GM21723 (cell line): Measurements from ENCODE around the gene BPIFA2.
"Not testable (repeated sequence)": the region's sequence is repeated elsewhere in the genome, so short reads cannot be mapped to it uniquely, and the experiment has no call there.

Source experiments
- ATAC-seq: cut with Tn5 transposase; IDR thresholded peaks from one replicate; pipeline ENCODE4 v1.9.1; 2021; ENCODE audit warnings: mild to moderate bottlenecking, moderate library complexity; ENCODE audit not compliant: unreplicated experiment

Gene BPIFA2

DNA sequence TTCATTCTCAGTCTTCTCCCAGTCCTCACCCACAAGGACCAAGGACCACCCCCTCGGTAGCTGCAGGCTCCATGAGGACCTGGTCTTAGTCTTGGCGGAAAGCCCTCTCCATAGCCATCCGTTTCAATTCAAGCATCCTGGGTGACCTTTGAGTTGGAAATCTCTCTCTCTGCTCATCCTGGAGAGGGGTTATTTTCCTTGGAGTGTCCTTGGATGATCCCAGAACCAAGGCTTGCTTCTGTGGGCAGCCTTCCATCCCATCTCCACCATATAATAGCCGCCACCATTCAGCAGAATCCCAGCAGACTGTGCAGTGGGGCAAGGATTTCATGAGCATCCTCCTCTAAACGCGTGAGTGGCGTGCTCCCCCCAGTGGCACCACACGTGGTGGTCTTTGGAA, at the start of gene BPIFA2:
BPIFA2 (plus strand) TSS at position 301 of the 400 bp plus-strand sequence. CDS start 987 bp downstream, outside the sequence.
- no peak for ATAC-seq

DNA sequence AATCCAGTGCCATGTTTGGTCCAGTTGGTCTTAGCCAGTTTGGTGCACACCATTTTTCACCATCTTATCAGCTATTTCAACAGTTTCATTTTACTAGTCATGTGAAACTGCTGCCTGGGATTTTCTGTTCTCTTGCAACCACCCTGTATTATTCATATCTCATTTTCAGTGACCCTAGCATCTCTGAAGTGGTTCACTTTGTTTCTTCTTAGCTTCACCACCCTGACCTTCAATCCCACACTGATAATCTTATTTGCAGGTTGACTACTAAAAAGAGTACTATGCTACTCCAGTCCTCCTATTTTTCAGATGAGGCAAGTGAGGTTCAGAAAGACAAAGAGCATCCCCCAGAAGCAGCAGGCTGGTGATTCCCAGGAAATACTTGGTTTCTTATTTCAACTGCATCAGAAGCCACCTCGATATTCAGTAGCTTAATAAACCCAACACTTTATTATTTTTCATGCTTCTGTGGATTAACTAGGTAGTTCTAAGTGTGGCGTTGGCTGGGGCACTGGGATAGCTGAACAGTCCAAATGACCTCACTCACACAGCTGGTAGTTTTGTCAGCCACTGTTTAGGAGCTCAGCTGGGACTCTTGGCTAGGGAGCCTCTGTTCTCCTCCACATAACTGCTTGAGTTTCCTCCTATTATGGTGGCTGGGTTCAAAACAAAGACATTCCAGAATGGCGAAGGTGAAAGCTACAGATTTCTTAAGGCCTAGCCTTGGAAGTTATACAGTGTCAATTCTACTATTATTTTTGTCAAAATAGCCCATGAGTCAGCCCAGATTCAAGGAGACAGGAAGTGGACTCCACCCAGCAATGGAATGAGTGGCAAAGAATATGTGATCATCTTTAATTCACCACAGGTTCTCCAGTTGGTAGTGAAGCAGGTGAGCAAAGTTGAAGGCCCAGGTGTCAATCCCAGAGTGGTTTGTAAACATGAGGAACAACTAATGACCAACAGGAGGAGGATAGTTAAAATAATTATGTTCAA, 47.9 kb upstream of the BPIFA2 start:
- no peak for ATAC-seq

DNA sequence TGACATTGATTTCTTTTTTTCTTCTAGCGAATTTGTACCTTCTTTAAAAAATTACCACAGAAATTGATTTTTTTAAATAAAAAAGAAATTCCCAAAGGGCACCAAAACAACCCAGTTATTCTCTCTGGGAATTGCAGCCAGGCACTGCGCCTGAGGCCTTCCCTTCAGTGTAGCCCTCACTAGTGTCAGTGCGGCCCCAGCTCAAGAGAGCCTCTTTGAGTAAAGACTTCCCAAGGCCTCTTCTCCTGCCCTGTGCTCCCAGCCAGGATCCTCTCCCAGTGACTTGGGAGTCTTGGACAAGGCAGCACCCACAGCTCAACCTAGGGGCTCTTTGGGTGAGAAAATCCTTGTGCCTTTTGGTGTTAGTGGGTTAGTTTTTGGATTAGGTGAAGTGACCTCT, 47.0 kb upstream of the BPIFA2 start:
- no peak for ATAC-seq

GRCh38 chr20:33122297-33122696, 45.7 kb upstream of the BPIFA2 start:
- ATAC-seq, result not testable (repeated sequence)

DNA sequence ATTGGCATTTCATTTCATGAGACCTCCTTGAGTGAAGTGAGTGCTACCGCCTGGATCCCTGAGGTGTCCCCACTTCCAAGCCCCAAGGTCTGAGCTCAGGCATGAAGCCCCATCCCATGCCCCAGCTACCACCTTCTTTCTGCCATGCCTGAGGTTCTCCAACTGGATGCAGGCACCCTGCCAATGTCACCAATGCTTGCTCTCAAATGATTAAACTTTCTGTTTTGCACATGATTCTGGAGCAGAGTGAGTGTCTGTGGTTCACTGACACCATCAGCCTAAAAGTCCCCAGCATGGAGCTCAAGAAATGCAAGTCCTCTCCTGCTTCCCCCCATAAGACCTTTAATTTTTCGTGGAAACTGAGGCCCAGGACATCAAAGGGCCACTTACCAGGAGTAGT, 43.7 kb upstream of the BPIFA2 start:
- ATAC-seq, result no peak

DNA sequence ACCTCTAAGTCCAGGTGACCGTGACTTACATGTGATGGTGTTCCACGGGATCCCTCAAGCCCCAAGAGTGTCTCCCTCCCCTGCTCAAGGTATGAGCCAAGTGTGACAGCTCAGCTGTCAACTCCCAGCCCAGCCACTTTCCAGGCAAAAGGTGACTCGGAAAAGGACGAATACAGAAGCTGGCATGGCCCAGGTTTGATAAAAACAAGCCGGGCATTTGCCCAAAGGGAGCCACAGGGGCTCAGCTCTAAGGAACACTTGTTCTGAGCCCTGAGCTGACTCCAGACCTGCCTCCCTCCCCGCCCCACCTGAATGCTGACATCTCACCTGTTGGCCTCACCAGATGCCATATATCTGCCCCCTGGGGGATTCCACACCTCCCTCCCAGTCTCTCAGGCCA, 43.0 kb upstream of the BPIFA2 start:
- ATAC-seq, result no peak

- no peak for ATAC-seq
Measured at GRCh38 chr20:33125983-33126382, 42.0 kb upstream of the BPIFA2 start.

DNA sequence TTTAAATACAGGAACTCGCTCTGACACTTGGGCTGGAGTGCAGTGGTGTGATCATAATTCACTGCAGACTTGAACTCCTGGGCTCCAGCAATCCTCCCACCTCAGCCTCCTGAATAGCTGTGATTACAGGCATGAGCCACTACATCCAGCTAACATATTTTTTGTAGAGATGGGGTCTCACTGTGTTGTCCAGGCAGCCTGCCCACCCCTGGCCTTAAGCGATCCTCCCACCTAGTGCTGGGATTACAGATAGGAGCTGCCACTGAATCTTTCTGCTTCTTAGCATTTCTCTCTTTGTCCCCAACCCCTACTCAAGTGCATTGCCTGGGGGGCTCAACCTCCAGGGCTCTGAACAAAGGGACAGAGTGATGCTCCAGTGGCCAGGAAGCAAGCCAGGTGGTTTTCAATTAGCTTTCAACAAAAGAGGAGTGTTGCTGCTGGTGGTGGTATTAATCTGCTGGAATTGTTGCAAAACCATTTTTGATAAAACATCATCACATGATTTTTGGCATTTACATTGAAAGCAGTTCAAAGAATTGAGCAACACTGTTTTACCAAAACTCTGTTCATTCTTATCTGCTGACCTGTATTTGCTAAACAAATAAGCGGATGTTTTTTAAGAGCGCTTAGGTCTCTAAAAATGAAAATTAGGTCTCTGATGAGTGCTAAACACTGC, 40.4 kb upstream of the BPIFA2 start:
- ATAC-seq, result no peak

GRCh38 chr20:33130568-33131061, 37.3 kb upstream of the BPIFA2 start:
- no peak for ATAC-seq

DNA sequence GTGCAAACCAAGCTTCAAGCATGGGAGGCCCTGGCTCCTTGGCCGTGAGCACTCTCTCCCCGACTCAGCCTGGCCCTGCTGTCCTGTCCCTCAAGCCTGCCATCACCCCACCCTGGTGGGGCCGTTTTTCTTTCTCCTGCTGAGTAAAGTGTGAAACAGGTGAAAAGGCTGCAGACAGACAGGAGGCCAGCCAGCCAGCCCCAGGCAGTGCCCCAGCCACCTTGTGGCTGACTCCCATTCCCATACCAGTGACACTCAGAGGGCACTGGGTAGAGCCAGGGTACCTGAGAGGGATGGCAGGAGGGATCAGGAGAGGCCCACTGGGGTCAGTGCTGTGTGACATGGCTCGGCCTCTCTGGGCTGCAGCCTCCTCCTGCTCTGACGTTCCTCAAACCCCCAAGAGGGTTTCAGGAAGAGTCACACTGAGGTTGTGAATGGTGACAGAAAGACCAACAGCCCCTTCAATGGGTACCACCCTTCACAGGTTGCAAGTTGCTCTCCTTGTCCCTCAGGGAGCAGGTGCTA, 35.9 kb upstream of the BPIFA2 start:
- no peak for ATAC-seq

DNA sequence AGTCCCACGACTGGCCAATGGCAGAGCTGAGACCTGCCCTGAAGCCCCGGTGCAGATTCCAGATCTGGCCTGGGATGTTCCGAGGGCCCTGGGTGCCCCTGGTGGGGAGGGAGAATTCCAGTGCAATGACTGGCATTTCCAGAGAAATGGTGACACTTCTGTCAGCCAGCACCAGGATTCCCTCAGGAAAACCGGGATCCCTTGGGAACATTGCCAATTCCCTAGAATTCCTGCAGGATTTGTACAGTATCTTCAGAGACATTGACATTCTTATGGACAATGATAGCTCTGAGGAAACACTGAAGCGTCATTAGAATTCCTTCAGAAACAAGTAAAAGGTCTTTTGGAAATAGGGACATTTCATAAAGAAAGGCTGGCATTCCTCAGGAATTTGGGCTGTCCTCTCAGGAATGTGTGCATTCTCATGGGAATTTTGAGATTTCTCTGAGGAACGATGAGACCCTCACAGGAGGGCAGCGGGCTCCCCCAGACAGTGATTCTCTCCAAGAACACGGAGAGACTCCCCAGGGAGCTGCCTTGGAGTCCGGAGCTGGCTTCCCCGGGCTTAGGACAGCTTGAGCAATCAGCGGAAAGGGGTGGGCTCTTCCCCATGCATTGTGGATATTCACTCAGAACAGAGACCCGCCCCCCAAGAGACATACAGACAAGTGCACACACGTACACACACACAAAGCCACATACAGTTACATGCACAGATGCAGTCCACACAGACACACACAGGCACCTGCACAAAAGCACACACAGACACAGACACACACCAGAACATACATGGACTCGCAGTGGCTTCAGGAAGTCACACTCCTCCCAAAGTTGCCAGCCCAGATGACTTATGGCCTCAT, 35.2 kb upstream of the BPIFA2 start:
- no peak for ATAC-seq

- no peak for ATAC-seq
Measured at GRCh38 chr20:33133373-33133941, 34.5 kb upstream of the BPIFA2 start.

- ATAC-seq, result no peak
Measured at GRCh38 chr20:33137195-33137594, 30.8 kb upstream of the BPIFA2 start.

GRCh38 chr20:33139467-33139866, 28.5 kb upstream of the BPIFA2 start:
- ATAC-seq, result no peak

GRCh38 chr20:33145521-33145920, 22.4 kb upstream of the BPIFA2 start:
- ATAC-seq, result no peak

GRCh38 chr20:33147299-33147698, 20.7 kb upstream of the BPIFA2 start:
- no peak for ATAC-seq

GRCh38 chr20:33148040-33148439, 19.9 kb upstream of the BPIFA2 start:
- no peak for ATAC-seq

DNA sequence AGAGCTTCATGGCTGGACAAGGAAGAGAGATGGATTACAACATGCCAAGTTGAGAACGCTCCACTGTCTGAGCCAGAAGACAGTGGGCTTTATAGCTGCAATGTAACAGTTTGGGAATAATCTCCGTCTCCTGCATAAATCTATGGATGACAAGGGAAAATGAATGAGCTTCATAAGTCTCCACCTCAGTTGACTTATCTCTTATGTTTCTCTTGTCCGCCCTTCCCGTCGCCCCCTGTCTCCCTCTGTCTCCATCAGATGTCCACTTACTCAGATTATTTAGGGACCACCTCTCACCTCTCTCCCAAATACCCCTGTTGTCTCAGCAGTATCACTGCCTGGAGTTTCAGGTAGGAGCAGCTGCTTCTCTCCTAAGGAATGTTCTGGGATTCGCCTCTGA, 13.7 kb upstream of the BPIFA2 start:
- no peak for ATAC-seq

- no peak for ATAC-seq
Measured at GRCh38 chr20:33158637-33159385, 9.1 kb upstream of the BPIFA2 start.

- no peak for ATAC-seq
Measured at GRCh38 chr20:33159713-33160112, 8.2 kb upstream of the BPIFA2 start.
